Adipocyte (in vitro differentiated cells): Measurements from ENCODE around the gene ANO7.

Experiments used
- DNase-seq: peaks from one replicate; pipeline ENCODE4 v3.0.0-alpha.2; 2015; ENCODE audit warnings: low read depth
- H3K27me3 ChIP-seq: replicated peaks from 2 replicates; pipeline ENCODE4 v1.7.0; 2013; ENCODE audit warnings: mild to moderate bottlenecking, low read length, moderate library complexity; ENCODE audit not compliant: control insufficient read depth, insufficient read depth
- H3K36me3 ChIP-seq: 2 replicates; pipeline ENCODE4 v1.7.0; 2013; ENCODE audit warnings: low read length, mild to moderate bottlenecking, moderate library complexity; ENCODE audit not compliant: control insufficient read depth, insufficient read depth, severe bottlenecking
- H3K4me1 ChIP-seq: 2 replicates; pipeline ENCODE4 v1.7.0; 2013; ENCODE audit warnings: mild to moderate bottlenecking, low read length, moderate library complexity; ENCODE audit not compliant: control insufficient read depth, insufficient read depth
- H3K4me3 ChIP-seq: 2 replicates; pipeline ENCODE4 v1.7.0; 2013; ENCODE audit warnings: mild to moderate bottlenecking, low read length, moderate library complexity
- H3K9ac ChIP-seq: 2 replicates; pipeline ENCODE4 v1.7.0; 2013; ENCODE audit warnings: mild to moderate bottlenecking, low read length, moderate library complexity
- H3K9me3 ChIP-seq: 2 replicates; pipeline ENCODE4 v1.7.0; 2013; ENCODE audit warnings: mild to moderate bottlenecking, low read length, moderate library complexity; ENCODE audit not compliant: control insufficient read depth

ANO7 gene

GRCh38 chr2:241224851-241225438, 36.5 kb downstream of the ANO7 start:
- Histone ChIP-seq H3K4me1 (peaks cover 9% of the 10 kb centered on the region), H3K9me3 (no peaks in the 10 kb centered on the region), H3K36me3 (peaks cover 48% of the 10 kb centered on the region), H3K27me3 (no peaks in the 10 kb centered on the region), H3K4me3 (no peak overlapping the region), H3K9ac (no peak overlapping the region)
- DNase-seq = no peak

DNA sequence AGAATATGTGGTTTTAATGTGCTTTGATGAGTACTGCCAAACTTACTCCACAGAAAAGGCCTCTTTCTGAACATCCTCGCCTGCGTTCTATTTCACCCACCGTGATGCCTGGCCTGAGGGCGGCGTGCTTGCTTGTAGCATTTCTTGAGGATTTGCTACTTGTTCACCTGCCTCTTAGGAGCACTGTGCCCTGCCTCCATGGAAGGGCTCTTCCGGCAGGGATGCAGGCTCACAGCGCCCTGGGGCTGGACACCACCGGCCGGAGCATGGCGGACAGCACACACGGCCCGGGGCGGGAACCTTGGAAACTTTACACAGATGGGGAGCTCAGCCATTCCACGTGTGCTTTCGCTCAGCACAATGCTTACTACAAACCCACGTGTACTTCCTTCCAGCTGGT, 37.1 kb downstream of the ANO7 start:
- Histone ChIP-seq H3K9ac (no peak overlapping the region), H3K9me3 (no peaks in the 10 kb centered on the region), H3K4me1 (peaks cover 9% of the 10 kb centered on the region), H3K36me3 (peaks cover 54% of the 10 kb centered on the region), H3K27me3 (no peaks in the 10 kb centered on the region), H3K4me3 (no peak overlapping the region)
- no peak for DNase-seq

- peaks cover 58% of the 10 kb centered on the region for H3K36me3 ChIP-seq
- H3K9ac ChIP-seq = no peak overlapping the region
- DNase-seq = no peak
- no peak overlapping the region for H3K4me3 ChIP-seq
- no peaks in the 10 kb centered on the region for H3K9me3 ChIP-seq
- H3K27me3 ChIP-seq = no peaks in the 10 kb centered on the region
- H3K4me1 ChIP-seq = peaks cover 9% of the 10 kb centered on the region
Measured at GRCh38 chr2:241225983-241226382, 37.5 kb downstream of the ANO7 start.

DNA sequence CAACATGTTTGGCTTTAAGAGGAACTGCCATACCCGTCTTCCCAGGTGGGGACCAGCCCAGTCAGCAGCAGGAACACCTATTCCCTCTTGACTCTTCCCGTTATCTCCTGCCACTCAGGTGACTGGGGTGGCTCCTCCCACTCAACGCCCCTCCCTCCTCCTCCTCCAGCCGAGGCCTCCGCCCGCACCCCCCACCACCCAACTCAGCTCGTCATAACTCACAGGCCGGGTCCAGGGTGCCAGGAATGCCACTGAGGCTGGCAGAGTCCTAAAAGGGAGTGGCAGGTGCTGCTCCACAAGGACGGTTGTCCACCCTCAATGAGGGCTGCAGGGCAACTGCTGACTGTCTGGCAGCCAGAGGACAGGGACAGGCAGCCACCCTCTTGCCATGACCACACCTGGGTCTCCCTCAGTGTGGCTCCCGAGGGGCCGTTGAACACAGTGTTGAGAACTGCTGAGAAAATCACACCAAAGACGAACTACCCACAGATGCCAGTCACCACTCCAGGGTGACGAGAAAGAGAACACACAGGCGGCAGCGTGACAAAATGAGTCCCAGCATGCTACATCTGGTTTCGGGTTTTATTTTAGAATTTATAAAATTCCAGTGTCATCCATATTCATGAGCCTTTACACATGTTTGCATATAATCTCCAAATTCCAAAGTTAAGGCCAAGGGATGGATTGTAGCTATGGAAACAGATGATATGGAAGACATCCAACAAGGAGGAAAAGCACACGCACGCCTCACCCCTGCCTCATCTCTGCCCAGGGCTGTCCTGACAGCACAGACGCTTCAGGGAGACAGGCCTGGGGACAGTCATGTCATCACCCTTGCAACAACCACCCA, 38.5 kb downstream of the ANO7 start:
- Histone ChIP-seq H3K4me1 (peaks cover 9% of the 10 kb centered on the region), H3K27me3 (no peaks in the 10 kb centered on the region), H3K36me3 (peaks cover 66% of the 10 kb centered on the region), H3K4me3 (no peak overlapping the region), H3K9ac (no peak overlapping the region), H3K9me3 (no peaks in the 10 kb centered on the region)
- no peak for DNase-seq

DNA sequence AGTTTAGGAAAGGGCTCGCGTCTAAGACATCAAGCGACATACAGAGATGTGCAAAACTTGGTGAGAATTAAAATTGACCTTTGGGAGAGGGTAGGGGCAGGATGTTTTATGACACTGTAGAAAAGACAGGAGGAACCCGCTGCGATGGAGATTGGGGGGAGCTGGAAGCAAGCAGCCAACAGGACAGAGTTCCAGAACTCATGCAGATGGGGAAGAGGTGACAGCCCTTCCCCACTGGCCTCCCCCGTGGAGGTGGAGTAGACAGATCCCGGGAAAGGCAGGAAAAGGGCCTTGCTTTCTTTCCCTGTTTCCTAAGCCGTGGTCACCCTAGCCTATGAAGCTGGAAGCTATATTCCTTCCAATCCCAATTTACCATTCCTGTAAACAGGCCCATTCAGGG, 39.1 kb downstream of the ANO7 start:
- Histone ChIP-seq H3K27me3 (no peaks in the 10 kb centered on the region), H3K36me3 (peaks cover 72% of the 10 kb centered on the region), H3K9ac (no peak overlapping the region), H3K4me1 (peaks cover 9% of the 10 kb centered on the region), H3K4me3 (no peak overlapping the region), H3K9me3 (no peaks in the 10 kb centered on the region)
- no peak for DNase-seq

DNA sequence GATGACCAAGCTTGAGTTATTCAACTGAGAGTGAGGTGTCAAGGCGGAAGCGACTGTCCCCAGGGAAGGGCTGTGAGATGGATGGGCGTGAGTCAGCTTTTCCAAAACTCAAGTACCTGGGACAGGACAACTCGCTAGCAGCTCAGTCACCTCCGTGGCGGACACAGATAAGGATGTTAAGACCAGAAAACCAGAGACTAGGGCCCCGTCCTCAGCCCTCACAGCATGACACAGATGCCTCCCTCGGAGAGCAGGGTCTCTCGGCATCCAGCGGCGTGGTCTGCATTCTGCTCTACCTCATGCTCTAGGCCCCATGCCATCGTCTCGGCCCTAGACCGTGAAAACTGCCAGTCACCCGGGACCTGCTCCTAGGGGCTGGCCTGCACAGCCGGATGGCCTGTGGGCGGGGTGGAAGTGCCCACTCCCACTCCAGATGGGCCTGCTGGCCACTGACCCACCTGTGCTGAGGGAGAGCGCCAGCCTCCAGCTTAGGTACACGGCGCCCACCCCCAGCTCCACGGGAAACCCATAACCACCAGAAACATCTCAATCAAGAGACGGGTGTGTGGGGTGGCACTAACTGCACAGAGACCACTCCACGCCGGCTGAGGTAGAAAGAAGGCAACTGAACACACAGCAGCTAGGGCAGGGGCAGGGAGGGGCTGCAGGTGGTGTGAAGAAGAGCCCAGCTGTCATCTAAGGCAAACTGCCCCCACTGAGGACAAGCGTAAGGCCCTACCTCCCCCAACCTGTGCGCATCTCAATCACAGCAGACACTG, 39.8 kb downstream of the ANO7 start:
- no peaks in the 10 kb centered on the region for H3K9me3 ChIP-seq
- no peak for DNase-seq
- H3K9ac ChIP-seq = no peak overlapping the region
- H3K36me3 ChIP-seq = peaks cover 79% of the 10 kb centered on the region
- no peak overlapping the region for H3K4me3 ChIP-seq
- no peaks in the 10 kb centered on the region for H3K27me3 ChIP-seq
- peaks cover 9% of the 10 kb centered on the region for H3K4me1 ChIP-seq

- Histone ChIP-seq H3K4me1 (peaks cover 6% of the 10 kb centered on the region), H3K27me3 (no peaks in the 10 kb centered on the region), H3K36me3 (peaks cover 86% of the 10 kb centered on the region)
Measured at GRCh38 chr2:241228860-241229516, 40.5 kb downstream of the ANO7 start.

DNA sequence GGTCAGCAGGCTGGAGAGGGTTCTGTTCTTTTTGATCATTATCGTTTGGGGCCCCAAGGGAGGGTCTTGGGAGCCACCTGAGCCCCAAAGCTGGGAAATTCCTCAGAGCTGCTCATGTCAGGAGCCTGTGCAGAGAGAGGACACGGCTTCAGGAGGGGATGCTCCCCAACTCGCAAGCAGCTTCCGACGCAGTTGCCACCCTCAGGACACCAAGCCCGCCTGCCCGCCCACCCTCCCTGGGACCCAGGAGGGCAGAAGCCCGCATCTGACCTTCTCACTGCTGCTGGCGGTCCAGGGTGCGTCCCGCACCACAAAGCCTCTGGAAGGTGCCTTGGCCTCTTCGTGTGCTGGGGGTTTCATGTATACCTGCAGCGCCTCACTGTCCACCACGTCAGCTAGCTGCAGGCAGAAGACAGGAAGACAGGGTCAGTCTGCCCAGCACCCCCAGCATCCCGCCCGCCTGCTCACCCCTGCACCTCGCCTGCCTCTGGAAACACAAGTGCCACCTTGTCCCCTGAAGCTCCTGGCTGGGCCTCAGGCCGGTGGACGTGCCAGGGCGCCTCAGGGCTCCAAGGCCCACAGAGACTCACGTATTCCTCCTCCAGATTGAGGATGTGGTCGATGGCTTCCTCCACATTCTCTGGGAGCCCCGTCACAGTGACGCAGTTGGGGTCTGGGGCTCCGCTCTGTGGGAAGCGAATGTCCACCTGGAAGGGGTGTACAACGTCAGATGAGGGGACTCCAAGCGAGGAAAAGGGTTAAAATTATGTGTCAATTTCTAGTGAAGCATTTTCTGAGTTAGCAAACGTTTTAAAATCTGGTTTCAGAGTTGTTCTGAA, 41.3 kb downstream of the ANO7 start:
- no peaks in the 10 kb centered on the region for H3K4me1 ChIP-seq
- H3K9me3 ChIP-seq = no peaks in the 10 kb centered on the region
- peaks cover 94% of the 10 kb centered on the region for H3K36me3 ChIP-seq
- no peak overlapping the region for H3K4me3 ChIP-seq
- no peak overlapping the region for H3K9ac ChIP-seq
- no peak for DNase-seq
- H3K27me3 ChIP-seq = no peaks in the 10 kb centered on the region

More at GRCh38 chr2:241228860-241229516, 40.5 kb downstream of the ANO7 start:
- H3K9me3 ChIP-seq = no peaks in the 10 kb centered on the region
- H3K9ac ChIP-seq = no peak overlapping the region
- no peak overlapping the region for H3K4me3 ChIP-seq
- no peak for DNase-seq

DNA sequence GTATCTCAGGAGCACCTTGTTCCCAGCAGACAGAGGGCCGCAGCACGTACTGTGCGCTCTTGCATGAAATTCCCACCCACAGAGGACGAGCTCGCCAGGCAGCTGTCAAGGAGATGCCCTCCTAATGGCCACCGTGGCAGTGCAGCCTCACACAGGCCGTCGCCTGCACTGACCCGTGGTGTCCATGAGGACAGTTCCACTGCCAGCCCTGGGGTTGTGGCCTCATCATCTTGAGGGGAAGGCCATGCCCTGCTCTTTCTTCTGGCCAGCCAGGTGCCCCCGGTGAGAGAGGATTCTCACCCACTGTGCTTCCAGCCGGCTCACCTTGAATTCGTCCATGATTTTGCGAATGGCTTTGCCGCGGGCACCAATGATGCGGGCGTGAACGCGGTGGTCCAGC, 42.0 kb downstream of the ANO7 start:
- no peak for DNase-seq
- no peaks in the 10 kb centered on the region for H3K4me1 ChIP-seq
- no peak overlapping the region for H3K9ac ChIP-seq
- H3K36me3 ChIP-seq = peaks cover 96% of the 10 kb centered on the region
- no peaks in the 10 kb centered on the region for H3K9me3 ChIP-seq
- no peak overlapping the region for H3K4me3 ChIP-seq
- no peaks in the 10 kb centered on the region for H3K27me3 ChIP-seq

GRCh38 chr2:241232736-241233575, 44.5 kb downstream of the ANO7 start:
- no peak for DNase-seq
- peaks cover 98% of the 10 kb centered on the region for H3K36me3 ChIP-seq
- no peak overlapping the region for H3K9ac ChIP-seq

More at GRCh38 chr2:241232736-241233575, 44.5 kb downstream of the ANO7 start:
- Histone ChIP-seq H3K4me3 (no peak overlapping the region), H3K9me3 (no peaks in the 10 kb centered on the region), H3K4me1 (no peaks in the 10 kb centered on the region), H3K27me3 (no peaks in the 10 kb centered on the region)
